Kidney (tissue), 14 donors: ENCODE measurements around the gene CAMK2B. TPM values are rescaled to one million over a fixed set of nuclear protein-coding genes. Genes with fewer than 3 reads are reported as not detected.

Source experiments
- DNase-seq, 5 donors: peaks; one replicate each; pipeline ENCODE4 v3.0.0-alpha.2; 2013 to 2020
- FAIRE-seq: peaks from 2 replicates; lab custom pipeline; 2012; peaks lifted over from hg19 to GRCh38; lab: Jason Lieb, UNC
- H3K27ac ChIP-seq, 2 donors: one replicate each; pipeline ENCODE4 v1.7.0; 2013; ENCODE audit warnings: low read depth in 2 of 2, low read length in 2 of 2, inconsistent platforms in 1 of 2
- H3K27me3 ChIP-seq: one replicate; pipeline ENCODE4 v1.7.1; 2013; ENCODE audit warnings: low read length, inconsistent platforms; ENCODE audit not compliant: control insufficient read depth, insufficient read depth
- H3K36me3 ChIP-seq, 3 donors: one replicate each; pipeline versions ENCODE4 v1.7.0 to v1.7.1; 2013; ENCODE audit warnings: low read length in 3 of 3, control low read depth in 1 of 3, inconsistent platforms in 1 of 3; ENCODE audit not compliant: insufficient read depth in 3 of 3, control insufficient read depth in 2 of 3
- H3K4me1 ChIP-seq, 3 donors: one replicate each; pipeline versions ENCODE4 v1.7.0 to v1.7.1; 2013; ENCODE audit warnings: low read length in 3 of 3, inconsistent platforms in 1 of 3, low read depth in 1 of 3; ENCODE audit not compliant: control insufficient read depth in 2 of 3, insufficient read depth in 2 of 3
- H3K4me3 ChIP-seq, 3 donors: one replicate each; pipeline versions ENCODE4 v1.7.0 to v1.8.1; 2013; ENCODE audit warnings: low read length in 3 of 3, control low read depth in 1 of 3, inconsistent platforms in 1 of 3
- H3K9ac ChIP-seq, 3 donors: one replicate each; pipeline versions ENCODE4 v1.7.0 to v1.7.1; 2013; ENCODE audit warnings: low read length in 3 of 3, control low read depth in 1 of 3, inconsistent platforms in 1 of 3
- H3K9me3 ChIP-seq, 3 donors: one replicate each; pipeline versions ENCODE4 v1.7.0 to v1.7.1; 2013; ENCODE audit warnings: low read length in 3 of 3, control low read depth in 1 of 3, inconsistent platforms in 1 of 3; ENCODE audit not compliant: control insufficient read depth in 2 of 3, insufficient read depth in 1 of 3
- CTCF ChIP-seq: IDR thresholded peaks from 3 replicates; pipeline ENCODE4 v1.5.1; 2012; ENCODE audit warnings: mild to moderate bottlenecking, moderate library complexity, borderline replicate concordance; ENCODE audit not compliant: insufficient read depth; ENCODE audit errors: extremely low read depth
- intact Hi-C: fragments of 100-400 bp; cut with DNase I; formaldehyde crosslinking; loops from one replicate; pipeline ENCODE4 v1.11.1; 2022
- polyA plus RNA-seq: library from polyadenylated mRNA; stranded (reverse); fragments of 350-450 nt; fragmentation: Illumina TruSeq; extraction: RNeasy Lipid Tissue Mini Kit (QIAGEN cat#74804); gene quantifications from one replicate; pipeline ENCODE4 v1.2.3, GENCODE V29; 2014; ENCODE audit warnings: low read depth, low replicate concordance; ENCODE audit not compliant: insufficient read depth
- total RNA-seq: library from RNA; stranded (reverse); fragmentation: NEBNext Ultra II Directional; extraction: Animal tissue kit (Norgen Biotek cat#: 25700); gene quantifications from one replicate; pipeline ENCODE4 v1.2.1, GENCODE V29; 2021
- donor health status: control.
- donor health status: control.
- donor health status: control.
- donor health status: control.
- donor health status: control.
- donor health status: DM: yes; HTN: yes; CAD: no.
- donor health status: Normal renal cell carcinoma (clear cell type).

Gene CAMK2B
- total and polyA plus RNA-seq, 2 donors from 2014 or later = 1.1 to 3.2 TPM

- no peak for TF ChIP-seq CTCF
- Histone ChIP-seq H3K9ac (no peak overlapping the region), H3K27ac (no peak overlapping the region), H3K4me3 (no peak overlapping the region), H3K9me3 (no peaks in the 10 kb centered on the region), H3K27me3 (peaks cover 4% of the 10 kb centered on the region), H3K4me1 (peaks cover 0 to 6% (median 4%) of the 10 kb centered on the region in 3 donors), H3K36me3 (no peaks in the 10 kb centered on the region)
- FAIRE-seq (no peak), DNase-seq (peak in 2 of 5 donors; percentile 36 to 74)
- intact Hi-C loops = no loop called here
Observed at GRCh38 chr7:44322631-44323363, 2.6 kb downstream of the CAMK2B start.

- no peaks in the 10 kb centered on the region for H3K36me3 ChIP-seq
- H3K9ac ChIP-seq = no peak overlapping the region
- no peak overlapping the region for H3K27ac ChIP-seq
- no peak overlapping the region for H3K4me3 ChIP-seq
- FAIRE-seq (no peak), DNase-seq (no peak)
- H3K4me1 ChIP-seq = peaks cover 0 to 6% (median 4%) of the 10 kb centered on the region in 3 donors
- intact Hi-C loops = no loop called here
- no peak for TF ChIP-seq CTCF
- peaks cover 4% of the 10 kb centered on the region for H3K27me3 ChIP-seq
- no peaks in the 10 kb centered on the region for H3K9me3 ChIP-seq
Observed at GRCh38 chr7:44321796-44322195, 3.6 kb downstream of the CAMK2B start.

- TF ChIP-seq CTCF = no peak
- H3K36me3 ChIP-seq = no peaks in the 10 kb centered on the region
- intact Hi-C loops = no loop called here
- DNase-seq (peak in 2 of 5 donors; percentile 33 to 54), FAIRE-seq (no peak)
- H3K4me3 ChIP-seq = peak overlapping the region in 1 of 3 donors; percentile 33
- H3K27ac ChIP-seq = no peak overlapping the region
- peaks cover 4% of the 10 kb centered on the region for H3K27me3 ChIP-seq
- peaks cover 0 to 6% (median 3%) of the 10 kb centered on the region in 3 donors for H3K4me1 ChIP-seq
- no peak overlapping the region for H3K9ac ChIP-seq
- H3K9me3 ChIP-seq = no peaks in the 10 kb centered on the region
Observed at GRCh38 chr7:44320794-44321371, 4.5 kb downstream of the CAMK2B start.
